CD14-positive monocyte (primary cell): ENCODE results near the gene TRIM62. TPM values are rescaled to one million over a fixed set of nuclear protein-coding genes. Genes with fewer than 3 reads are reported as not detected.

Experiments
- DNase-seq, 3 donors: peaks; one replicate each; pipeline ENCODE4 v3.0.0-alpha.2; 2011 to 2022
- H2AFZ ChIP-seq: 2 replicates; pipeline ENCODE4 v1.6.0; 2012; ENCODE audit warnings: mild to moderate bottlenecking, low read depth, low read length, inconsistent platforms; ENCODE audit not compliant: insufficient read depth, poor library complexity, severe bottlenecking
- H3K27ac ChIP-seq, 2 donors: 1 replicate in 1 of 2; 2 replicates in 1 of 2; pipeline ENCODE4 v1.5.1; 2012 to 2013; ENCODE audit warnings: low read length in 2 of 2, control low read depth in 1 of 2, inconsistent platforms in 1 of 2, low read depth in 1 of 2, mild to moderate bottlenecking in 1 of 2
- H3K27me3 ChIP-seq, 2 donors: one replicate each; pipeline versions ENCODE4 v1.6.0 to v1.6.1; 2011 to 2013; ENCODE audit warnings: low read length in 2 of 2; ENCODE audit not compliant: control insufficient read depth in 2 of 2, insufficient read depth in 2 of 2
- H3K36me3 ChIP-seq, 2 donors: replicated peaks in 1 of 2; 1 replicate in 1 of 2; 2 replicates in 1 of 2; pipeline versions ENCODE4 v1.5.1 to v1.6.1; 2012 to 2013; ENCODE audit warnings: low read length in 2 of 2, control low read depth in 1 of 2, inconsistent platforms in 1 of 2, mild to moderate bottlenecking in 1 of 2; ENCODE audit not compliant: insufficient read depth in 2 of 2, control insufficient read depth in 1 of 2
- H3K4me1 ChIP-seq, 2 donors: 1 replicate in 1 of 2; 2 replicates in 1 of 2; pipeline versions ENCODE4 v1.5.1 to v1.6.1; 2012 to 2013; ENCODE audit warnings: low read length in 2 of 2, control low read depth in 1 of 2, inconsistent platforms in 1 of 2, mild to moderate bottlenecking in 1 of 2, moderate library complexity in 1 of 2; ENCODE audit not compliant: insufficient read depth in 2 of 2, control insufficient read depth in 1 of 2
- H3K4me2 ChIP-seq: replicated peaks from 2 replicates; pipeline ENCODE3; 2012; ENCODE audit warnings: low read length, moderate library complexity, mild to moderate bottlenecking; ENCODE audit not compliant: poor library complexity, severe bottlenecking; ENCODE audit errors: extremely low read depth
- H3K4me3 ChIP-seq, 3 experiments: fragments of 200-600 bp in 1 of 3; sonication (generic) in 1 of 3; replicated peaks in 1 of 3; 1 replicate in 2 of 3; 2 replicates in 1 of 3; pipeline ENCODE4 v1.5.1; 2011 to 2013; ENCODE audit warnings: low read length in 3 of 3, mild to moderate bottlenecking in 3 of 3, control low read depth in 2 of 3, low read depth in 2 of 3, inconsistent platforms in 1 of 3, moderate library complexity in 1 of 3
- H3K79me2 ChIP-seq: 2 replicates; pipeline ENCODE4 v1.6.0; 2012; ENCODE audit warnings: mild to moderate bottlenecking, control low read depth, inconsistent platforms, low read length, moderate library complexity; ENCODE audit not compliant: insufficient read depth
- H3K9ac ChIP-seq: 2 replicates; pipeline ENCODE4 v1.6.0; 2017; ENCODE audit warnings: low read length, mild to moderate bottlenecking; ENCODE audit not compliant: insufficient read depth, poor library complexity, severe bottlenecking
- H3K9me3 ChIP-seq, 2 donors: replicated peaks in 1 of 2; 1 replicate in 1 of 2; 2 replicates in 1 of 2; pipeline versions ENCODE4 v1.5.1 to v1.6.1; 2012 to 2013; ENCODE audit warnings: low read length in 2 of 2, control low read depth in 1 of 2; ENCODE audit not compliant: control insufficient read depth in 1 of 2, insufficient read depth in 1 of 2
- H4K20me1 ChIP-seq: 2 replicates; pipeline ENCODE4 v1.6.0; 2012; ENCODE audit warnings: mild to moderate bottlenecking, low read length, control low read depth, moderate library complexity; ENCODE audit not compliant: insufficient read depth
- H3K27ac Mint-ChIP-seq, 7 donors: one replicate each; pipeline ENCODE4 v1.8.0; 2020; ENCODE audit warnings: mild to moderate bottlenecking in 7 of 7, mixed read lengths in 7 of 7, moderate library complexity in 6 of 7, inconsistent platforms in 2 of 7
- H3K27me3 Mint-ChIP-seq, 3 donors: one replicate each; pipeline ENCODE4 v1.8.0; 2021 to 2022; ENCODE audit warnings: low read depth in 3 of 3, mild to moderate bottlenecking in 3 of 3, mixed read lengths in 3 of 3, moderate library complexity in 3 of 3, inconsistent platforms in 1 of 3
- H3K36me3 Mint-ChIP-seq, 2 donors: one replicate each; pipeline ENCODE4 v1.8.0; 2020; ENCODE audit warnings: mixed read lengths in 2 of 2, inconsistent platforms in 1 of 2, mild to moderate bottlenecking in 1 of 2
- H3K4me1 Mint-ChIP-seq: one replicate; pipeline ENCODE4 v1.8.0; 2020; ENCODE audit warnings: mild to moderate bottlenecking, mixed read lengths
- H3K4me3 Mint-ChIP-seq, 2 donors: one replicate each; pipeline ENCODE4 v1.8.0; 2020; ENCODE audit warnings: mild to moderate bottlenecking in 2 of 2, mixed read lengths in 2 of 2, moderate library complexity in 1 of 2
- H3K9me3 Mint-ChIP-seq, 7 donors: one replicate each; pipeline ENCODE4 v1.8.0; 2020 to 2022; ENCODE audit warnings: mixed read lengths in 7 of 7, mild to moderate bottlenecking in 6 of 7, moderate library complexity in 6 of 7, inconsistent platforms in 2 of 7
- WGBS: methylation state at CpG from one replicate; pipeline ENCODE4 v1.1.5; 2013; ENCODE audit warnings: missing lambda C conversion rate; ENCODE audit not compliant: insufficient coverage; 5-methylcytosine and 5-hydroxymethylcytosine counted together
- intact Hi-C, 2 donors: fragments of 100-400 bp; cut with micrococcal nuclease; formaldehyde crosslinking; loops; one replicate each; pipeline versions ENCODE4 v1.15.0 to v1.15.1; 2023
- polyA plus RNA-seq, 3 donors: library from polyadenylated mRNA; depleted of rRNA in 1 of 3; unstranded in 2 of 3; stranded (reverse) in 1 of 3; fragments of 300-500 nt in 2 of 3; fragments of >200 nt in 1 of 3; fragmentation: Illumina TruSeq in 2 of 3; gene quantifications; 1 replicate in 2 of 3; 2 replicates in 1 of 3; pipeline ENCODE4 v1.2.3, GENCODE V29; 2012 to 2021
- TF ChIP-seq, protein P1 (sequence below): fragments of 200-600 bp; IDR thresholded peaks from one replicate; pipeline ENCODE4 v1.8.0; 2022; ENCODE audit warnings: antibody characterized with exemption, mild to moderate bottlenecking

Gene TRIM62
- polyA plus RNA-seq, 3 donors: 1.7 to 8.1 (median 2.1) TPM

DNA sequence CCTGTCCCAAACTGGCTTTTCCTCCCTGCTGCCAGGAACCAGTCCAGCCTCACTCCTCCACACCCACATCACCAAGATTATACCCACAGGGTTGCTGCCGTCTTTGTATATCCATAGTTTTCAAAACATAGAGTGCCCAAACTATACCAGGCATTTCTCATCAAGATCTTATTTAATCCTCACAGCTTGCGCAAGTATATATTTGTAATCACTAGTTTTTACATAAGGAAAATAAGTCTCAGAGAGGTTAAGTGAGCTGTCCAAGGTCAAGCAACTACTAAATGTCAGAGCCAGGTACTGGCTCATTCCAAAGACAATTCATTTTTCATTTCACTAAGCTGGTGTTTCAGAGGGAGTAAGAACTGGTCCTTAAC, 39.5 kb upstream of the TRIM62 start:
- Histone ChIP-seq H3K9me3 (peaks cover 10 to 11% of the 10 kb centered on the region in 2 donors), H3K4me3 (no peak overlapping the region), H3K9ac (no peak overlapping the region), H4K20me1 (no peaks in the 10 kb centered on the region), H3K4me1 (no peaks in the 10 kb centered on the region), H3K4me2 (no peak overlapping the region), H3K79me2 (no peaks in the 10 kb centered on the region), H2AFZ (no peak overlapping the region), H3K27ac (no peak overlapping the region), H3K36me3 (no peaks in the 10 kb centered on the region), H3K27me3 (peaks cover 0 to 3% of the 10 kb centered on the region in 2 donors)
- TF ChIP-seq, protein P1, sequence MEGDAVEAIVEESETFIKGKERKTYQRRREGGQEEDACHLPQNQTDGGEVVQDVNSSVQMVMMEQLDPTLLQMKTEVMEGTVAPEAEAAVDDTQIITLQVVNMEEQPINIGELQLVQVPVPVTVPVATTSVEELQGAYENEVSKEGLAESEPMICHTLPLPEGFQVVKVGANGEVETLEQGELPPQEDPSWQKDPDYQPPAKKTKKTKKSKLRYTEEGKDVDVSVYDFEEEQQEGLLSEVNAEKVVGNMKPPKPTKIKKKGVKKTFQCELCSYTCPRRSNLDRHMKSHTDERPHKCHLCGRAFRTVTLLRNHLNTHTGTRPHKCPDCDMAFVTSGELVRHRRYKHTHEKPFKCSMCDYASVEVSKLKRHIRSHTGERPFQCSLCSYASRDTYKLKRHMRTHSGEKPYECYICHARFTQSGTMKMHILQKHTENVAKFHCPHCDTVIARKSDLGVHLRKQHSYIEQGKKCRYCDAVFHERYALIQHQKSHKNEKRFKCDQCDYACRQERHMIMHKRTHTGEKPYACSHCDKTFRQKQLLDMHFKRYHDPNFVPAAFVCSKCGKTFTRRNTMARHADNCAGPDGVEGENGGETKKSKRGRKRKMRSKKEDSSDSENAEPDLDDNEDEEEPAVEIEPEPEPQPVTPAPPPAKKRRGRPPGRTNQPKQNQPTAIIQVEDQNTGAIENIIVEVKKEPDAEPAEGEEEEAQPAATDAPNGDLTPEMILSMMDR: no peak
- DNase-seq: no peak
- no peak overlapping the region for H3K4me3 Mint-ChIP-seq
- no peak overlapping the region for H3K27ac Mint-ChIP-seq
- intact Hi-C loops: no loop called here
- H3K36me3 Mint-ChIP-seq: no peaks in the 10 kb centered on the region
- H3K9me3 Mint-ChIP-seq: peaks cover 10 to 27% (median 20%) of the 10 kb centered on the region in 7 donors
- peaks cover 8 to 9% (median 8%) of the 10 kb centered on the region in 3 donors for H3K27me3 Mint-ChIP-seq
- peaks cover 6% of the 10 kb centered on the region for H3K4me1 Mint-ChIP-seq
- 100% methylated on average over 1 of the region's 2 CpGs for WGBS

DNA sequence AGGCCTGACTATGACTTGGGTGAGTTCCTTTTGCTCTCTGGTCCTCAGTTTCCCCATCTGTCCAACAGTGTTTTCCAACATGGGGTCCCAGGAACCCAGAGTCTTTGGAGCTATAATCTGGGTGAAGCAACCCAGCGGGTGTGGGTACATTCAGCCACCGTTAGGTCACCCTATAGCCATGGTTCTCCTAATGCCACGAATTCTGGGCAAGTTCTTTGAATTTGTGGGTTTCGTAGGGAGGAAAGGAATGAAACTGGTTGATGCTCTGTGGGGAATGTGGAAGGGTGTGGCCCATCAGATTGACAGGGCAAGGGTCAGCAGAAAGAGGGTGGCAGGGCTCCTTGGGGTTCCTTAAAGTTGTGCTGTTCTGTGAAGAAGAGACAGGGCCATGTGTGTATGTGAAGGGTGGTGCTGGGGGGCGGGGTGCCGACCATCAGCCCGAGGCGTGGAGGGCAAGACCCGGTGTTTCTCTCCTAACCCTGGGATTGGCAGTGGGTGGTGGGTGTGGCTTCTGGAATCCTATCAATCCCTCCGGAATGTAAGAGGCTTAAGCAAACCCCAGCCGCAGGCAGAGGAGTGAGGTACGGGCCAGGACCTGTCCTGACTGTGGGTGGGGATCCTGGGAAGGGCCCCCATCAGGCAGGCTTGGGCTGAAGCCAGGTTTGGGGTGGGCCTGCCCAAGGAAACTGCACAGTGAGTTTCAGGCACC, 39.0 kb upstream of the TRIM62 start:
- Histone ChIP-seq H3K79me2 (no peaks in the 10 kb centered on the region), H3K9ac (no peak overlapping the region), H3K27ac (no peak overlapping the region), H3K4me2 (no peak overlapping the region), H3K27me3 (peaks cover 0 to 1% of the 10 kb centered on the region in 2 donors), H2AFZ (no peak overlapping the region), H3K9me3 (peaks cover 10 to 11% of the 10 kb centered on the region in 2 donors), H3K36me3 (no peaks in the 10 kb centered on the region), H3K4me1 (no peaks in the 10 kb centered on the region), H4K20me1 (no peaks in the 10 kb centered on the region), H3K4me3 (no peak overlapping the region)
- 85% methylated on average over 9 of the region's 12 CpGs for WGBS
- no peak overlapping the region for H3K4me3 Mint-ChIP-seq
- H3K27me3 Mint-ChIP-seq: peaks cover 8 to 9% (median 8%) of the 10 kb centered on the region in 3 donors
- H3K9me3 Mint-ChIP-seq: peaks cover 10 to 27% (median 20%) of the 10 kb centered on the region in 7 donors
- peaks cover 6% of the 10 kb centered on the region for H3K4me1 Mint-ChIP-seq
- intact Hi-C loops: no loop called here
- TF ChIP-seq, protein P1: no peak
- H3K27ac Mint-ChIP-seq: no peak overlapping the region
- no peak for DNase-seq
- no peaks in the 10 kb centered on the region for H3K36me3 Mint-ChIP-seq
